SK-N-MC (cell line): ENCODE measurements around the gene DST.

Source experiments
- EZH2 ChIP-seq: fragments of 200-600 bp; sonication (generic); IDR thresholded peaks from one replicate; pipeline ENCODE4 v1.6.1; 2017; ENCODE audit warnings: antibody characterized with exemption
- FOXP2 ChIP-seq: optimal IDR thresholded peaks from 2 replicates; pipeline ENCODE3; 2011; ENCODE audit warnings: mild to moderate bottlenecking, moderate library complexity; ENCODE audit not compliant: insufficient read depth; ENCODE audit errors: extremely low read length, control extremely low read depth
- POLR2AphosphoS5 ChIP-seq: IDR thresholded peaks from 2 replicates; pipeline ENCODE4 v1.6.1; 2012; ENCODE audit warnings: mild to moderate bottlenecking, low read depth, low read length, borderline replicate concordance

DNA sequence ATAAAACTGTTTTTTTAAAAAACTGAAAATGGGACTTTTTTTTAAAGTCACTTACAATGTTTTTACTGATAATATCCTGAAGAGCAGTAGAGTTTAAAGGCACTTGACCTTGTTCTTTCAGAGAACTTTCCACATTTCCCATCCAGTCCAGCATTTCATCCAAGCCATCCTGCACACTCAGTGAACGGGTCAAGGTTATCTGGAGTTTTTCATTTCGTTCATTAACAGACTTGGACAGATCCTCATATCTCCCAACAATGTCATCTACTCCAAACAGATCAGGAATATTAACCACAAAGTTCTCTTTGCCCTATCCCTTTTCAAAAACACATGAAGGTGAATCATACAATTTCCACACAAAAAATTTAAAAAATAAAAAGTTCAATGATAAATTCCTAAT, 69.1 kb downstream of the DST start:
- TF ChIP-seq EZH2 (no peak), POLR2AphosphoS5 (no peak), FOXP2 (no peak)
